ENCODE data around the gene RNF212B. TPM values are rescaled to one million over a fixed set of nuclear protein-coding genes. Genes with fewer than 3 reads are reported as not detected.

Gene RNF212B
- total RNA-seq, 1 donor from 2014 or later, result not detected

GRCh38 chr14:23294734-23295561, 57.2 kb downstream of the RNF212B start:
- intact Hi-C loops (cut with micrococcal nuclease), result loop anchor here (1.0 to 2.0 kb wide), 2 partner anchors 9 to 30 kb away; partner anchors contain the start of gene HOMEZ
- Mint-ChIP-seq H3K9me3 (no peaks in the 10 kb centered on the region), H3K36me3 (ENCODE audit: low read depth) (peaks cover 20% of the 10 kb centered on the region), H3K4me1 (peaks cover 17% of the 10 kb centered on the region), H3K27me3 (no peaks in the 10 kb centered on the region), H3K4me3 (peak overlapping the region; percentile 25), H3K27ac (peak overlapping the region; percentile 78)
- peak; percentile 90 for DNase-seq

- Mint-ChIP-seq H3K4me1 (peaks cover 21% of the 10 kb centered on the region), H3K9me3 (no peaks in the 10 kb centered on the region), H3K27me3 (no peaks in the 10 kb centered on the region), H3K36me3 (ENCODE audit: low read depth) (peaks cover 21% of the 10 kb centered on the region), H3K4me3 (no peak overlapping the region), H3K27ac (peak overlapping the region; percentile 12)
- peak; percentile 51 for DNase-seq
- intact Hi-C loops (cut with micrococcal nuclease), result no loop called here
These were observed 58.5 kb downstream of the RNF212B start for GRCh38 chr14:23296012-23296777.

GRCh38 chr14:23297096-23297495, 59.4 kb downstream of the RNF212B start:
- Mint-ChIP-seq H3K27me3 (no peaks in the 10 kb centered on the region), H3K9me3 (no peaks in the 10 kb centered on the region), H3K4me1 (peaks cover 23% of the 10 kb centered on the region), H3K27ac (no peak overlapping the region), H3K36me3 (ENCODE audit: low read depth) (peaks cover 23% of the 10 kb centered on the region), H3K4me3 (no peak overlapping the region)
- peak; percentile 53 for DNase-seq
- intact Hi-C loops (cut with micrococcal nuclease), result no loop called here

- DNase-seq, result peak; percentile 53
- no peak overlapping the region for H3K4me3 Mint-ChIP-seq
- H3K4me1 Mint-ChIP-seq, result peaks cover 26% of the 10 kb centered on the region
- H3K27ac Mint-ChIP-seq, result peak overlapping the region; percentile 29
- intact Hi-C loops (cut with micrococcal nuclease), result loop anchor here (2.0 kb wide), 1 partner anchor 177 kb away; no protein-coding TSS in a partner anchor
- peaks cover 23% of the 10 kb centered on the region for H3K36me3 Mint-ChIP-seq (ENCODE audit: low read depth)
- H3K9me3 Mint-ChIP-seq, result no peaks in the 10 kb centered on the region
- H3K27me3 Mint-ChIP-seq, result no peaks in the 10 kb centered on the region
These were observed 60.0 kb downstream of the RNF212B start for GRCh38 chr14:23297611-23298277.

GRCh38 chr14:23299211-23299957, 61.6 kb downstream of the RNF212B start:
- intact Hi-C loops (cut with micrococcal nuclease), result loop anchor here (2.0 kb wide), 1 partner anchor 179 kb away; no protein-coding TSS in a partner anchor
- Mint-ChIP-seq H3K27me3 (no peaks in the 10 kb centered on the region), H3K9me3 (no peaks in the 10 kb centered on the region), H3K4me1 (peaks cover 28% of the 10 kb centered on the region), H3K4me3 (peak overlapping the region; percentile 49), H3K36me3 (ENCODE audit: low read depth) (peaks cover 23% of the 10 kb centered on the region), H3K27ac (peak overlapping the region; percentile 55)
- peak; percentile 69 for DNase-seq

- H3K4me1 Mint-ChIP-seq, result peaks cover 26% of the 10 kb centered on the region
- H3K27ac Mint-ChIP-seq, result peak overlapping the region; percentile 99
- H3K36me3 Mint-ChIP-seq (ENCODE audit: low read depth), result peaks cover 23% of the 10 kb centered on the region
- peaks cover 3% of the 10 kb centered on the region for H3K27me3 Mint-ChIP-seq
- no peaks in the 10 kb centered on the region for H3K9me3 Mint-ChIP-seq
- peak; percentile 57 for DNase-seq
- peak overlapping the region; percentile 98 for H3K4me3 Mint-ChIP-seq
- intact Hi-C loops (cut with micrococcal nuclease), result loop anchor here (1.0 to 5.0 kb wide), 4 partner anchors 33 to 373 kb away; partner anchors contain the start of genes ACIN1, C14orf119 and PRMT5
These were observed 62.4 kb downstream of the RNF212B start for GRCh38 chr14:23299986-23300686.

GRCh38 chr14:23300687-23301223, 63.0 kb downstream of the RNF212B start:
- H3K36me3 Mint-ChIP-seq (ENCODE audit: low read depth), result peaks cover 23% of the 10 kb centered on the region
- H3K27me3 Mint-ChIP-seq, result peaks cover 3% of the 10 kb centered on the region
- peak overlapping the region; percentile 99 for H3K27ac Mint-ChIP-seq
- intact Hi-C loops (cut with micrococcal nuclease), result loop anchor here (1.0 to 5.0 kb wide), 6 partner anchors 14 to 373 kb away; partner anchors contain the start of genes ACIN1, C14orf119, HOMEZ and NGDN
- peak; percentile 77 for DNase-seq
- peak overlapping the region; percentile 98 for H3K4me3 Mint-ChIP-seq
- peaks cover 26% of the 10 kb centered on the region for H3K4me1 Mint-ChIP-seq
- no peaks in the 10 kb centered on the region for H3K9me3 Mint-ChIP-seq

GRCh38 chr14:23301288-23301968, 63.7 kb downstream of the RNF212B start:
- Mint-ChIP-seq H3K27me3 (peaks cover 6% of the 10 kb centered on the region), H3K36me3 (ENCODE audit: low read depth) (peaks cover 22% of the 10 kb centered on the region), H3K9me3 (no peaks in the 10 kb centered on the region), H3K4me3 (peak overlapping the region; percentile 98), H3K27ac (peak overlapping the region; percentile 99), H3K4me1 (peaks cover 30% of the 10 kb centered on the region)
- intact Hi-C loops (cut with micrococcal nuclease), result loop anchor here (1.0 to 5.0 kb wide), 5 partner anchors 15 to 374 kb away; partner anchors contain the start of genes ACIN1, C14orf119, HOMEZ and NGDN
- peak; percentile 100 for DNase-seq

- peak overlapping the region; percentile 99 for H3K27ac Mint-ChIP-seq
- peak overlapping the region; percentile 98 for H3K4me3 Mint-ChIP-seq
- H3K27me3 Mint-ChIP-seq, result peaks cover 6% of the 10 kb centered on the region
- H3K36me3 Mint-ChIP-seq (ENCODE audit: low read depth), result peaks cover 18% of the 10 kb centered on the region
- intact Hi-C loops (cut with micrococcal nuclease), result loop anchor here (1.0 to 5.0 kb wide), 5 partner anchors 16 to 375 kb away; partner anchors contain the start of genes ACIN1, C14orf119, HOMEZ and NGDN
- no peaks in the 10 kb centered on the region for H3K9me3 Mint-ChIP-seq
- H3K4me1 Mint-ChIP-seq, result peaks cover 30% of the 10 kb centered on the region
- no peak for DNase-seq
These were observed 64.2 kb downstream of the RNF212B start for GRCh38 chr14:23301969-23302289.

- Mint-ChIP-seq H3K4me1 (peaks cover 30% of the 10 kb centered on the region), H3K4me3 (peak within 1 kb of the TSS; percentile 98), H3K27me3 (peaks cover 6% of the 10 kb centered on the region)
These were observed 64.8 kb downstream of the RNF212B start, which contains the start of gene PPP1R3E for GRCh38 chr14:23302290-23303225. Gene PPP1R3E, minus strand, starts transcription at chr14:23302859. Its CDS starts 283 bp downstream, at chr14:23302576.

More at GRCh38 chr14:23302290-23303225, 64.8 kb downstream of the RNF212B start, which contains the start of gene PPP1R3E:
- no peaks in the 10 kb centered on the region for H3K9me3 Mint-ChIP-seq
- intact Hi-C loops (cut with micrococcal nuclease), result loop anchor here (5.0 kb wide), 1 partner anchor 375 kb away; the partner anchor contains the start of gene PRMT5
- H3K27ac Mint-ChIP-seq, result peak within 1 kb of the TSS; percentile 100
- peak; percentile 95 for DNase-seq
- peaks cover 12% of the 10 kb centered on the region for H3K36me3 Mint-ChIP-seq (ENCODE audit: low read depth)
